Brain microvascular endothelial cell (primary cell): ENCODE measurements around the gene PTX3.

Source experiments
- DNase-seq: peaks from one replicate; pipeline ENCODE4 v3.0.0-alpha.2; 2020
- H3K27ac ChIP-seq: fragments of 250-450 bp; sonication (Bioruptor Pico); 2 replicates; pipeline ENCODE4 v1.5.1; 2020; ENCODE audit warnings: mild to moderate bottlenecking, moderate library complexity
- H3K27me3 ChIP-seq: fragments of 250-450 bp; sonication (Bioruptor Pico); replicated peaks from 2 replicates; pipeline ENCODE4 v1.5.1; 2020; ENCODE audit warnings: mild to moderate bottlenecking
- H3K36me3 ChIP-seq: fragments of 250-450 bp; sonication (Bioruptor Pico); replicated peaks from 2 replicates; pipeline ENCODE4 v1.5.1; 2020; ENCODE audit warnings: mild to moderate bottlenecking
- H3K4me3 ChIP-seq: 2 replicates; pipeline ENCODE4 v1.5.1; 2011; ENCODE audit warnings: low read depth, mild to moderate bottlenecking, control low read depth, low read length, moderate library complexity
- in situ Hi-C: cut with HindIII; loops from 2 replicates; pipeline ENCODE4 v1.10.0; 2017; ENCODE audit warnings: low sequenced_read_pairs, low pct_ligation_motif_present
- TF ChIP-seq, protein P1 (sequence below): IDR thresholded peaks from 2 replicates; pipeline ENCODE4 v1.5.1; 2011; ENCODE audit warnings: low read depth, mild to moderate bottlenecking, moderate library complexity, low read length, control low read depth, inconsistent platforms; ENCODE audit errors: missing control alignments

The PTX3 gene

DNA sequence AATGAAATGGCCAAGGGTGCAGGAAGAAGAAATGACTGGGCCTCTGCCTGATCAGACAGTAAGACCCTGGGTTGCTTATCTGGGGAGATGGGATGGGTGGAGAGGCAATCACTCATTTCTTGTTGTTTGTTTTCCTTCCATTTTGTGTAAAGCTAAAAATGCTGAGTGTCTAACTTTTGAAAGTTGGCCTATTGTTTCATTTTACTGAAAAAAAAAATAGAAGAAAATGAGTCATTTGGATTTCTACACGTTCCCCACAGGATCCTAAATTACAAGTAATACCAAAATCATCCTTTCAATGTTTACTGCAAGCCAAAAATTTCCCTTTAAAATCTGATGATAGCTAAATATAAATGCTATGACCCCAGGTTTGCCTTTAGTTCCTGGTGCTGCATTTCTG is 30.6 kb downstream of the PTX3 start:
- H3K27me3 ChIP-seq, result no peaks in the 10 kb centered on the region
- H3K4me3 ChIP-seq, result no peak overlapping the region
- H3K36me3 ChIP-seq, result no peaks in the 10 kb centered on the region
- TF ChIP-seq, protein P1, sequence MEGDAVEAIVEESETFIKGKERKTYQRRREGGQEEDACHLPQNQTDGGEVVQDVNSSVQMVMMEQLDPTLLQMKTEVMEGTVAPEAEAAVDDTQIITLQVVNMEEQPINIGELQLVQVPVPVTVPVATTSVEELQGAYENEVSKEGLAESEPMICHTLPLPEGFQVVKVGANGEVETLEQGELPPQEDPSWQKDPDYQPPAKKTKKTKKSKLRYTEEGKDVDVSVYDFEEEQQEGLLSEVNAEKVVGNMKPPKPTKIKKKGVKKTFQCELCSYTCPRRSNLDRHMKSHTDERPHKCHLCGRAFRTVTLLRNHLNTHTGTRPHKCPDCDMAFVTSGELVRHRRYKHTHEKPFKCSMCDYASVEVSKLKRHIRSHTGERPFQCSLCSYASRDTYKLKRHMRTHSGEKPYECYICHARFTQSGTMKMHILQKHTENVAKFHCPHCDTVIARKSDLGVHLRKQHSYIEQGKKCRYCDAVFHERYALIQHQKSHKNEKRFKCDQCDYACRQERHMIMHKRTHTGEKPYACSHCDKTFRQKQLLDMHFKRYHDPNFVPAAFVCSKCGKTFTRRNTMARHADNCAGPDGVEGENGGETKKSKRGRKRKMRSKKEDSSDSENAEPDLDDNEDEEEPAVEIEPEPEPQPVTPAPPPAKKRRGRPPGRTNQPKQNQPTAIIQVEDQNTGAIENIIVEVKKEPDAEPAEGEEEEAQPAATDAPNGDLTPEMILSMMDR, result no peak
- DNase-seq, result no peak
- in situ Hi-C loops, result no loop called here
- no peak overlapping the region for H3K27ac ChIP-seq

DNA sequence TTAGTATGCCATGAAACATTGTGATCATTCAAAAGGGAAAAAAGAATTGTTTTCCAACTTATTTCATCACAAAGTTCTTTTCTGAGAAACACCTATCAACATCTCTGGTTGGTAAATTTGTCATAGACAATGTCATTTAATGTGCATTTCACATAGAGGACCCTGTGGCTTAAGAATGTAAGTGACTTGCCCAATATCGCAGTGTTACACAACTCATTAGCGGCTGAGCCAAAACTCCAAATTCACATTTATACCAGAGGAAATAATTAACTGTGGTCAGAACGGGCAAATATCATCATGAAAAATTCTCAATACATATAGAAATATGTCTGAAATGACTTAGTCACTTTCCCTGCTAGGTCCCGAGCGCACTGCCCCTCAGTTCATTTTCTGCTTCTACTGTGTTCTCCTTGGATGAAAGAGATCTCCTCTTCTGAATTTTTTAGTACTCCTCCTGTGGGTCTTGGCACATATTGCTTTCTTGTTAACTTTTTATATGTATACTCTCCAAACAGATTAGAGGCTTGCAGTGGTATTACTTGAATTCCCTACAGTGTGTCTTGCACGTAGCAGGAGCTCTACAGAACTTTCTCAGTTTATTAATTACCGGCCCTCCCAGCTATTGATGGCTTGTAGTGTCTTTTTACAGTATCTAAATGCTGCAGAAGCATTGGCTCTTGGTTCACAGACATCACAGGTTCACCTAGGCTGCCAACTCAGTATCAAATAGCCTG is 33.1 kb downstream of the PTX3 start:
- no peak for DNase-seq
- Histone ChIP-seq H3K4me3 (no peak overlapping the region), H3K36me3 (no peaks in the 10 kb centered on the region), H3K27ac (no peak overlapping the region), H3K27me3 (no peaks in the 10 kb centered on the region)
- TF ChIP-seq, protein P1, result no peak
- in situ Hi-C loops, result no loop called here

DNA sequence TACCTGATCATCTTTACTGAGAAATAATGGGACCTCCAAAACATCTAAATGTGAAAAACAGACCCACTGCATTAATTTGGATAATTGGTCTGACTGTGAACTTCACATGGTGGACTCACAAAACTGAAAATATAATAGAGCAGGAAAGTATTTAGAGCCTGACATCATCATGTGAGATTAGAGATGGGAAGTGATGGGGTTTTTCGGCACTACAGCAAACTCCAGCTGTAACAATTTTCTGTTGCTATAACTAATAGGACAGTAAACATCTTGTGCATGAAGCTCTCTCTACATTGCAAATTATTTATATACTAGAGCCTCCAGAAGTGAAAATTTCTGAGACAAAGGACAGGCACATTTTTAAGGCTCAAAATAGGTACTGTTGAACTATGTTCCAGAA is 34.4 kb downstream of the PTX3 start:
- H3K27me3 ChIP-seq, result no peaks in the 10 kb centered on the region
- H3K27ac ChIP-seq, result no peak overlapping the region
- no peaks in the 10 kb centered on the region for H3K36me3 ChIP-seq
- H3K4me3 ChIP-seq, result no peak overlapping the region
- in situ Hi-C loops, result no loop called here
- no peak for DNase-seq
- TF ChIP-seq, protein P1, result no peak

DNA sequence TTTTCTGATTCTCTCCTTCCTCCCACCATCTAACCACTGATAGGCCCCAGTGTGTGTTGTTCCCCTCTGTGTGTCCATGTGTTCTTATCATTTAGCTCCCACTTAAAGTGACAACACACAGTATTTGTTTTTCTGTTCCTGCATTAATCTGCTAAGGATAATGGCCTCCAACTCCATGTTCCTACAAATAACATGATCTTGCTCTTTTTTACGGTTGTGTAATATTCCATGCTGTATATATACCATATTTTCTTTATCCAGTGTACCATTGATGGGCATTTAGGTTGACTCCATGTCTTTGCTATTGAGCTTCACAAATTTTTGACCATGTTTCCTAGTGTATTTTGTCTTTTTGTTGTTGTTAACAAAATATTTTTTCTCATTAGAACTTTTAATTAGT is 36.0 kb downstream of the PTX3 start:
- no peaks in the 10 kb centered on the region for H3K27me3 ChIP-seq
- H3K27ac ChIP-seq, result no peak overlapping the region
- no peak for DNase-seq
- H3K36me3 ChIP-seq, result no peaks in the 10 kb centered on the region
- TF ChIP-seq, protein P1, result no peak
- in situ Hi-C loops, result no loop called here
- no peak overlapping the region for H3K4me3 ChIP-seq

DNA sequence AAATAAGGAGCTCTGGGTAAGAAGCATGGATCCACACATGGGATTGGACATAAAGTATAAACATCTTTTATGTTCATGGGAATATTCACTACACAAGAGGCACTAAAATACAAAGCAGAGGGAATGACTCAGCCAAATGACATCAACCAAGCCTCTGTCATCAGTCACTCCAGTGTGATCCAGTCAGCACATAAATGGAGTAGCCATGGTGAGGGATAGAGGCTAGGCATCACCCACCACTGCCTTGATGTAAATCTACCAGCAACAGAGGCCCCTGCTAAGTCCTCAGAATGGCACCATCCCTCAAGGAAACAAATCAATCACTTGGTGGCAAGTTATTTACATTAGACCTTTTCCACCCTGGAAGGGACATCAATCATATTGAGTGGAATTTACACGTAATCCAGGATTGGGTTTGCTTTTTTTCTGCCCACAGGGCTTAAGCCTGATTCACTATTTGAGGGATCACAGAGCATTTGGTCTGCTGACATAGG is 39.3 kb downstream of the PTX3 start:
- peak; percentile 67 for DNase-seq
- Histone ChIP-seq H3K36me3 (no peaks in the 10 kb centered on the region), H3K4me3 (no peak overlapping the region), H3K27me3 (no peaks in the 10 kb centered on the region), H3K27ac (no peak overlapping the region)
- in situ Hi-C loops, result no loop called here
- TF ChIP-seq, protein P1, result no peak

DNA sequence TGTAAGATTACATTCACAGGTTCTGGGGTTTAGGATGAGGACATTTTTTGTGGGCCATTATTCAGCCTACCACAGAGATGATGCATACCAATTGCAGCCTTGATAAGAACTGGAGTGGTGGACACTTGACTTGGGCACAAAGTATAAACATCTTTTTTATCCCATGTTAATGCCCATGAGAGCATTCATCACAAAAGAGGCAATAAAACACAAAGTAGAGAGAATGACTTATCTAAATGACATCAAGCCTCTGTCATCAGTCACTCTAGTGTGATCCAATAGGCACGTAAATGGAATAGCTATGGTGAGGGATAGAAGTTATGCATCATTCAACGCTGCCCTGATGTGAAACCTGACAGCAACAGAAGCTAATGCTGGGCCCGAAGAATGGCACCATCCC is 40.8 kb downstream of the PTX3 start:
- H3K4me3 ChIP-seq, result no peak overlapping the region
- no peaks in the 10 kb centered on the region for H3K36me3 ChIP-seq
- in situ Hi-C loops, result no loop called here
- H3K27me3 ChIP-seq, result no peaks in the 10 kb centered on the region
- no peak for DNase-seq
- no peak overlapping the region for H3K27ac ChIP-seq
- TF ChIP-seq, protein P1, result no peak
